HG03039 (cell line): ENCODE measurements around the gene CNST.

Source experiments
- ATAC-seq: cut with Tn5 transposase; IDR thresholded peaks from one replicate; pipeline ENCODE4 v1.9.1; 2021; ENCODE audit warnings: mild to moderate bottlenecking, moderate library complexity; ENCODE audit not compliant: unreplicated experiment

The CNST gene, protein sequence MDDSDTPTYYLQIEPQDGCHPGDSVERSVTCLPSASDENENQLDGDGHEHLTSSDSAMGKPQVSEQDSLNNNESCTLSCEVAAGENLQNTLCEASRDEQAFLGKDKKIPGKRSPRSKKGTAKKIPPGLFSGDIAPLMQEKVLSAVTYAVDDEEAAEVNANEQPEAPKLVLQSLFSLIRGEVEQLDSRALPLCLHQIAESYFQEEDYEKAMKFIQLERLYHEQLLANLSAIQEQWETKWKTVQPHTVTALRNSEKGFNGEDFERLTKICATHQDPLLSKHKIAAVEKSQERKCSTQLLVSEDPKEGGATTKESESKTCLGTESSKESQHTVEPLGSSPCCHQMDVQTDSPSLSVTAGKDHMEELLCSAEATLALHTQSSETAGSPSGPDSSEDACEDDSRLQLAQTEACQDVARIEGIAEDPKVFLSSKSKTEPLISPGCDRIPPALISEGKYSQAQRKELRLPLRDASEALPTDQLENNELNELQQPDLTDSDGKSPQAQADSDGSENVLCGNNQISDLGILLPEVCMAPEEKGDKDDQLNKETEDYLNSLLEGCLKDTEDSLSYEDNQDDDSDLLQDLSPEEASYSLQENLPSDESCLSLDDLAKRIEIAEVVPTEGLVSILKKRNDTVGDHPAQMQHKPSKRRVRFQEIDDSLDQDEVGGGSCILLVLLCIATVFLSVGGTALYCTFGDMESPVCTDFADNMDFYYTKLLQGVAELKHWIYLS

DNA sequence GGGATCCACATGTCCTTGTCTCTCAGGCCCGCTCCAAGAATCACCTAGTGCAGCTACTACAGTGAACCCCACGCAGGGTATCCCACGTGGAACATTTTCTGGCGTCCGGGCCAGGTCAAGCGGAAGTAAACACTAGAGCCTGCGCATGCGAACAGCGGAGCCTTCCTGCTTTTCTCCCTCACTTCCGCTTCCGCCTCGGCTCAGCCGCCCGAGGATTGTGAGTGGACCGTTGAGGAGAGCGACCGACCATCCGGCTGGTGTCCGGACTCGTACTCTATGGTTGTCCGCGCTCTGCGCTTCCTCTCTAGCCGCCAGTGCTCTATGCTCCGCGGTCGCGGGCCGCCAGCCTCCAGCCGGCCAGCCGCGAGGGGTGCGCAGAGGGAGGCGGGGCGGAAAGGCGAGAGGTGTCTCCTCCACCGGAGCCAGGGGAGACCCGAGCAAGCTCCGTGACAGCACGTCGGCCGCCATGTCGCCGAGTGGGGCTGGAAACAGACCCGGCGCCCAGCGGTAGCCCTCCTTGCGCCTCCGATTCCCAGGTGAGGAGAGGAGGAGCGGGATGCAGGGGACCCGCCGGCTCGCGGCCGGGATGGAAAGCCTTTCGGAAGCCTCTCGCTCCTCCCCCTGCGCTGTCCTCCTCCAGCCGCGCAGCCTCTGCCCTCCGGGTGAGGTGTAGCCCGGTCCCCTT lies at the start of gene CNST, which contains the start of gene TFB2M:
Gene CNST, plus strand, starts transcription at position 329 of the 685 bp plus-strand sequence. CDS start 25,107 bp downstream, outside the sequence.
Gene TFB2M, minus strand, starts transcription at position 134 of the 685 bp plus-strand sequence. Its CDS starts 123 bp downstream, at position 11.
- peak; percentile 92 for ATAC-seq

DNA sequence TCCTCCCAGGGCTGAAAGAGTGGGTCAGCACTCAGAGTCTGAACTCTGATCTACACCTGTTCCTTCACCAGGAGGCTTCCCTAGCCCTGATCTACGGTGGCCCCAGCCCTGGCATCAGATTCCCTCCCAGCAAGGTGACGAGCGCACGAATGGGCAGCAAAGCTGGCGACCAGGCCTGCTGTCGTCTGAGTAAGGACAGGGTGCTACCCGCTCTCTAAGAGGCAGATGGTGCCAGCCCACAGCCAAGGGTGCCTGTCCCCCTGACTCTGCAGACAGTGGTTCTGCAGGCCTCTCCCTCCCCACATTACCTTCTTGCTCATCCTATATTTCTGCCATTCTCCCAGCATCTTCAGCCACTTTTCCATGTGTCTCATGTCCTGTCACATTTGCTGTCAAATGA lies 48.9 kb upstream of the CNST start:
- ATAC-seq: no peak

DNA sequence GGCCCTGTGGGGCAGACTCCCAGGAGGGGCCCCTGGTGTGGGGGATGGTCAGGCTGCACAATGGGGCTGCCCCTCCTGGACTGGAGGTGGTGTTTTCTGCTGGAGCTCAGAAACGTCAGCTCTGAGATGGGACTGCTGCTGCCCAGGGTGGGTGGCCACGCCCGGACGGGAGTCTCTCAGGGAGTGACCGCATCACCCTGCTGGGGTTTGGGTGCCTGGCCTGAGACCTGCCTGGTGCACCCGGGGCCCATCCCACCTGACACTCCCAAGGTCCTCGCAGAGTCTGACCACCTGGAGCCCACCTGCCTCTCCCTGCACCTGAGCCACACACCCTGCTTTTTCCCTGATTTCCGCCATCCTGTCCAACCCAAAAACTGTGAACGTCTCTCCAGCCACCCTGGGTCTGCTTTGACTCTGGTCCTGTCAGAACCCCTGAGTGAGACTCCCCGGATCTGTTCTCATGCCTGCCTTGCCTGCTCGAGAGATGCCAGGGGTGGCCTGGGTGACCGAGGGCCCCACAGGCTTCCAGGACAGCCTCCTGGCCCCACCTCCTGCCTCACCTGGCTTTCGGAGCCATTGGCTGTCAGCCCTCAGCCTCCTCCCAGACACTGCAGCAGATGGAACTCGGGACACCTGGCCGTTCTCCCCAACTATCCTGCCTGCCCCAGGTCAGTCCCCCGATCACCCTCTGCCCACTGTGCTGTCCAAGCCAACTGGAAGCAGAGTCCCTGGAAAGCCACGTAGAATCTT lies 47.6 kb upstream of the CNST start:
- no peak for ATAC-seq

DNA sequence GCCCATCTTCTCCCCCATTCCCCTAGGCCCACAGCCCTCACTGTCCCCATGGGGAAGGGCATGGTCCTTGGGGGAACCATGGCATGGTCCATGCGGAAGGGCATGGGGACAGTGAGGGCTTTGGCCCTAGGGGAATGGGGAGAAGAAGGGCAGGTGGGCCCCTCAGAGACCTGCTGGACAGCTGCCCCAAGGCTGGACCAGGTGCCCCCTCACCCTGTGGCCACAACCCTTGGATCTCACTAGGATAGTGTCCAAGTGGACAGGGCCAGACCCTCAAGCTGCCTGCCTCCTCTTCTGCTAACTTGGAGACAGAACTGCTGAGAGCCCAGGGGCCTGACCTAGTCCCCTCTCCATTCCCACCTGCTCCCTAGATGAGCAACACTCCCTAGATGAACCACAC lies 46.7 kb upstream of the CNST start:
- ATAC-seq: no peak

DNA sequence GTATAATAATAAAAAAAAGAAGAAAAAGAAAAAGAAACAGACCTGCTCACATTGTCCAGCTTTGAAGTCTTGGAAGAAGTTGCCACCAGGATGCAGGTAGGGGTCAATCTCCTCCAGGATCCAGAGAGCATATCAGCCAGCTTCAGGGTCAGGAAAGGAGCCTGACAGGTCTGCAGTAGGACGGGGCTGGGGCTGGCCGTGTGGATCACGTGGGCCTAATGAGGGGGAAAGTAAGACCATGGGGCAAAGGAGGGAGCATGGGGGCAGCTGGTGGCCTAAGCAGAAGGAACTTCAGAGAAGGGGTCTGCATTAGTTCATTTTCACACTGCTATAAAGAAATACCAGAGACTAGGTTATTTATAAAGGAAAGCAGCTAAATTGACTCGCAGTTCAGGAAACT lies 39.9 kb upstream of the CNST start:
- ATAC-seq: no peak

DNA sequence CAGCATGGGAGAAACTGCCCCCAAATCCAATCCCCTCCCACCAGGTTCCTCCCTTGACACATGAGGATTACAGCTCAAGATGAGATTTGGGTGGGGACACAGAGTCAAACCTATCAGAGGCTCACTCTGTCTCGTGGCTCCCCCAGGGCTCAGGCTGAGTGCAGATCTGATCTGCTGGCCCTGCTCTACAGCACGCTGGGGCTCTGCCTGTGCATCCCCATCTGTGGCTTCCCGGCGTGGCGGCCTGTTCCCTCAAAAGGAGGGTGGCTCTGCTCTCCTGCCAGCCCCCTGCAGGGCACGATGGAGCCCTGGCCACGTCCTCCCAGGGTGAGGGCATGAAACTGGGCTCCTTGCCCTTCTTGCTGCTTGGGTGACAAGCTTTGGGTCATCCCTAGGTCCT lies 39.3 kb upstream of the CNST start:
- ATAC-seq: no peak

DNA sequence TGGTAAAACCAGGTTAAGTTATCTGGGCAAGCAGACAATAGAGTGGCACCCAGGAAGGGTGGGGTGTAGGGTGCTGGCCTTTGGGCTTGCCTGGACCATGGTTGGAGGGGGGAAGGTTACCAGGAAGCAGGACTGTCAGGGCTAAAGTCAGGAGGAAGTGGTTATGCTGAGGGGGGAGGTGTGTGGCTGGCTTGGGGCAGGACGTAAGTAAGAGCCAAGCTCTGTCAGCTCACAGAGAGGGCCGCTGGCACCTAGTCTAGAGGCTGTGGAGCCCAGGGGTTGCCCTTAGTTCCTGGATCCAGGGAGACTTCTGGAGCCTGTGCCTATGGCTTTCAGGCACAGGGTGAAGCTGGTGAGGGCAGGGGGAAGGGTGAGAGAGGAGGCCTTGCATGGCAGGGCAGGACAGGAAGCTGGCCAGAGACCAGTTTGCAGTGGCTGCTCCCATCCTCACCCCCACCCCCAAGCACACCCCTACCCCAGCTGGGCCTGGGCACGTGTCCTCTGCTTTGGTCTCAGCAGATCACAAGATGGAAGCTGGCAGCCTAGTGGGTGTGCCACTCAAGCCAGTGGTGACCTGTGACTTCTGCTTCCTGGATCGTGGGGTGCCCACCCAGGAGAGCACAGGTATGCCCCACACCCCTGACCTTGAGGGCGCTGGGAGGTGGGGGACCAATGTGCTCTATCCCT lies 38.7 kb upstream of the CNST start:
- no peak for ATAC-seq

DNA sequence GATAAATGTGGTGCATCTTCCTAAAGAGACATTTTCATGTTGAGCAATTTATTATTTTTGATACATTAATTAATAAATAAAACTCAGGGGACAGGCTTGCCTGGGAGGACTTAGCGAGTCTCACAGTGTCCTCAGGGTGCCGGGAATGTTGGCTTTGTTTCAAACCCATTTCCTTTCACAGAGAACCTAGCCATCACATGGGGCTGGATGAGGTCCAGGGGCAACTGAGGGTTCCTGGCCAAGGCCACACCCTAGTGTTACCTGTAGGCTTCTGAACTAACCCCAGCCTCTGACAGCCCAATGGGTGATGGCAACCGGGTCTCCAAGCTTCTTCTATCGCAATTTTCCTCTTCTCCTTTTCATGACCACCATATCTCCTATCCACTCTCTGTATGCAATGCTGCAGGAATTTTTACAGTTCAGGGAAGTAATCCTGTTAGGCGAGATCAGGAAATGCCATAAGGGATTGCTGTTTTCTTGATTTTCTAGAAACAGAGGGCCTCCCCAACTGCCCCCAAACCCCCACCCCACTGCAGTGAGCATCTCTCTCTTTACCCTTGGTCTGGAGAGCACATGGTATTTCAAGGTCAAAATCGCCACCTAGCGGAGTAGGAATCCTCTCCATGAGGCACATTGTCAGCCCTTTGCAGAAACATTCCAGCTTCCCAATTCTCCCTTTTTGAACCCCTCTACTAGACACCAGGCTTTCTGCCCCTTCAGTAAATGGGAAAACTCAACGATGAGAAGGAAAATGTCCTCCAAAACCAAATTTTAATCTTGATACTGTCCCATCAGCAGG lies 37.1 kb upstream of the CNST start:
- no peak for ATAC-seq

DNA sequence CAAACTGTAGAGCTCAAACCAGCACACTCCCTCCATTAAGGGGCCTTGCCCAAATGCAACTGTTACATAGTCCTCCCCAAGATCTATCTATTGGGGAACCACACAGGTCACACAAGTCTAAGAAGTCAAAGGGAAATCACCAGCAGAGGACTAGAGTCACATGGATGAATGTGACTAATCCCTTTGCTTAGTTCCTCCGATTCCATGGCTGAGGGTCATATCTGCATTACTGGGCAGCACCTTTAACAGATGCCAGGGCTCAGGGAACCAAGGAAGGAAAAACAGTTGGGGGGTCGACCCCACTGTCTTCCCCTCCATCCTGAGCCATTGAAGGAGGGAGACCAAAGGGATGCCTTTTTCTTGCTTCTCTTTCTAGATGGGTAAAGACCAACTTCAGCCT lies 35.8 kb upstream of the CNST start:
- no peak for ATAC-seq

DNA sequence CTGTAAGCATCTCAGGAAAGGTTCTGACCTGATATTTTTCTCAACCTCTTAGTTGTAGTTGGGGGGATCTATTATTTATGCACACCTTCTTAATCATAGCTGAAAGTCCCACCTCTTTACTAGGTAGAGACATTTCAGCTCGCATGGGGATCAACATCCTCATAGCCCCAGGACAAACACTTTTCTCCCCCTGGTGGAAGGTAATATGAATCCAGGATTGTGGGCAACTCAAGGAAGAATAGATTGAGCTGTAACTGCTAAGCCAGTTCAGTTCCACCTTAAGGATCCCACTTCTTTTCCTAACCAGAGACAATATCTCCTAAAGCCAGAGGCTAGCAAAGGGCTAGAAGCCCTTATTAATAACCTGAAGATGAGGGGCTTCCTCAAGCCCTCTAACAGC lies 33.7 kb upstream of the CNST start:
- ATAC-seq: no peak

DNA sequence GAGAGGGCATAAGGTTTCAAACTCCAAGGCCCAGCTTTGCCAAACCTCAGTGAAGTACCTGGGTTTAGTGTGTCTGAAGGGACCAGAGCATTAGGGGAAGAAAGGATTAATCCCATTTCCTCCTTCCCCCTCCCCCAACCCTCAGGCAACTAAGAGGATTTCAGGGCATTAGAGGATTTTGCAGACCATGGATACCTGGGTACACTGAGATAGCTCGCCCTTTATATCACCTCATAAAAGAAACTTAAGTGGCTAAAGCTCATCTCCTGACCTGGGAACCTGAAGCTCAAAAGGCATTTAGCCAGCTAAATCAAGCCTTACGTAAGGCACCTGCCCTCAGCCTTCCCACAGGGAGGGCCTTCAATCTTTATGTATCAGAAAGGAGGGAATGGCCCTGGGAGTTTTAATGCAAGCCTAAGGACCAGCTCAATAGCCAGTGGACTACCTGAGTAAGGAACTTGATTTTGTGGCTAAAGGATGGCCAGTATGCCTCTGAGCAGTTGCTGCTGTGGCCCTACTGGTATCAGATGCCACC lies 32.8 kb upstream of the CNST start:
- no peak for ATAC-seq

DNA sequence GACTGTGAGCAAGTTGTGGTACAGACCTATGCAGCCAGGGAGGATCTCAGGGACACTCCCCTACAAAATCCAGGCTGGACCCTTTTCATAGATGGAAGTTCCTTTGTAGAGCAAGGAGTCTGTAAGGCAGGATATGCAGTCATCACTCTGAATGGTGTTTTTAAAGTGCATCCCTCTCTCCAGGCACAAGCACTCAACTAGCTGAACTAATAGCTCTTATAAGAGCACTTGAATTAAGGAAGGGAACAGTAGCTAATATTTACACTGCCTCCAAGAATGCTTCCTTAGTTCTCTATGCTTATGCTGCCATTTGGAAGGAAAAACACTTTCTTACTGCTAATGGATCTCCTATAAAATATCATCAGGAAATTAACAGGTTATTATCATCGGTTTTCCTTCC lies 32.1 kb upstream of the CNST start:
- ATAC-seq: no peak

DNA sequence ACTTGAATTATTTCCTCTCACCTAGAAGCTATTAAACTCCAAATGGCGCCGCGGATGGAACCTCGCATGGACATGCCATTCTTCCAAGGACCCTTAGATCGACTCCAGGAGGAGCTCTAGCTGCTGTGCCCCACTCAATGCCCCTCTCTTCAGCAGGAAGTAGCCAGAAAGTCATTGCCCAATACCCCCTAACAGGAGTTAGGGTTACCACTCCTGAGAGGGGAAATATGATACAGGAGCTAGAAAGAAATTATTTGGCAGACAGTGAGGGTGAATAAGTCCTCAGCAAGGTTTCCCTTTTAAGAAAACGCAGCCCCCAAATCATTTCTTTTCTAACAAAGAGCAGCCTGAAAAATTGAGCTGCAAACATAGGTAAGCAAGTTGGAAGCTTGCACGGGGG lies 28.8 kb upstream of the CNST start:
- no peak for ATAC-seq

DNA sequence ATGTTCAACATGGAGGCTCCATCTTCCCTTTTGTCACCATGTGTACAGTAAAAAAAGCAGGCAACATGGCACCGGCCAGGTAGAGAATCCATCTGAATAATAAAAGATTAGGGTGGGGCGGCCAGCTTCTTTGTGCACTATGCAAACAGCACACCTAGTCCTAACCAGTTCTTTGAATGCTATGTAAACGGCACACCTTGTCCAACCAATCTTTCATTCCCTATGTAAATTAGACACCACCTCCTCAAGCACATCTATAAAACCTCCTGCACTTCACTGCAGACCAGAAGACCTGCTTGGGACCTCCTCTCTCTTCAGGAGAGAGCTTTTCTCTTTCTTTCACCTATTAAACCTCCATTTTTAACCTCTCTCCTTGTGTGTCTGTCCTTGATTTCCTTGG lies 28.4 kb upstream of the CNST start:
- ATAC-seq: no peak

DNA sequence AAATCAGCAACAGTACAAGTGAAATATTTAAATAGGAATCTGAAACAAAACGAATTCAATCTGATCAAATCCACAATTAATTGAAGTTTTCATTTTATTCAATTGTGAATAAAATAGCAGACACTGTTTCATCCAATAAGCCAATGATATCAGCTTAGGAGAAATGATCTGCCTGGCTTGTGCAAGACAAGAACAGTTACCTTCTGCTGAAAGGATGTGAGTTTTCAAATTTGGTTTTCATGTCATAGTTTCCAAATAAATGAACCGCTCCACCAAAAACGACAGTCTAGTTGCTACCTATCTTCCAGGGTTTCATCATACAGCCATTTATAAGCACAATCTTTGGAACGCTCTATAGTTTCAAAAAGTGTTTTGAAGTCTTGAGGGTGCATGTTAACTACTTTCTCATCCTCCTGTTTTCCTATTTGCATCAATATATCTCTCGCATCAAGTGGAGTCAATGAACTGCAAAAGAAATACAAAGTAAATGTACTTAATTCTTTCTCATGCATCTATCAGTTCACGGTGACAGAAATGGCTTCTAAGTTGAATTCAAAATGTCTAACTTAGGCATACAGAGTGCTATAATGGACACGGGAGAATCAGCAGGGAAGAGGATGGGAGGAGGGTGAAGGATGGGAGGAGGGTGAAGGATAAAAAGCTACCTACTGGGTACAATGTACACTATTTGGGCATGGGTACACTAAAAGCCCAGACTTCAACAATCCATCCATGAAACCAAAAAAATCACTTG lies 25.3 kb upstream of the CNST start:
- no peak for ATAC-seq

DNA sequence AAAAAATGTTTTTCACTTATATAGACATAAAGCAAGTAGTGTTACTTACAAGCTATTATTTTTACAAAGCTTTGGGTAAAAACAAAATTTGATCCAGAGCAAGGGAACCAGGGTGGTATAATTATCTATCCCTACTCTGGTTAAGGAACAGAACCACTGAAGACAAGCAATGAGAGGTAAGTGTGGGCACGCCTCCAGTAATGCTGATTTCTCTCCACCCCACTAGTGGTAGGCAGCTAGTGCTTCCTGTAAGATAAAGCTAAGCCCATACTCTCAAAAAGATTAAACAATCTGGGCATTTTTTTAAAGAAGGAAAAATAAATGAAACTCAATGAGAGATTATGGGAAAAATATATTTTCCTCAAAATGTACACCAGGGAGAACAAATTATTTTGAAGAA lies 22.3 kb upstream of the CNST start:
- no peak for ATAC-seq

DNA sequence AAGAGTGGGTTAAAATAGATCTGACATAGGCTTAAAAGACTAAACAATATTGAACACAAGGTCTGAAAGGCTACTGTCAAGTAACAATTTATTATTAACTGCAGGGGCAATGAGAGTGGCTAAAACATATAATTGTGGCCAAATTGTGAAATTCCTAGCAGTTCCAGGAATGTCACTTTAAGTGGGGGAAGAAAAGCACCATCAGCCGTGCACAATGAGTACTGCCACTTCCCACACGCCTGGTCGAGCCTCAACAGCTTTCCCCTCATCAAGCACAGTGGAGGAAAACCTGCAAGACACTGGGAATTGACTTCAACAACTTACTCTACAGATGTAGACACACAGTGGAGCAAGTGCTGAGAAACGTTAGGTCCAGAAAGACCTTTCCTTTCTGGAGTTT lies 16.6 kb upstream of the CNST start:
- ATAC-seq: no peak

DNA sequence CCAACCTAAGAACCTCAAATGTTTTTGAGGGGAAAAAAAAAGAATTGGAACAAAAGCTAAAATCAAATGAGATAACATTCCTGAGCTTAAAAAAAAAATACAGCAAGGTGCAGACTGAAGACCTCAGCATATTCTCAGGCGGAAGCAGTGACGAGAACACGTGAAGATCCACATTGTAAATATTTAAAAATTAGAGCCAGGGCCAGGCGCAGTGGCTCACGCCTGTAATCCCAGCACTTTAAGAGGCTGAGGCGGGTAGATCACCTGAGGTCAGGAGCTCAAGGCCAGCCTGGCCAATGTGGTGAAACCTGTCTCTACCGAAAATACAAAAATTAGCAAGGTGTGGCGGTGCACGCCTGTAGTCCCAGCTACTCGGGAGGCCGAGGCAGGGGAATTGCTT lies 15.9 kb upstream of the CNST start:
- no peak for ATAC-seq

DNA sequence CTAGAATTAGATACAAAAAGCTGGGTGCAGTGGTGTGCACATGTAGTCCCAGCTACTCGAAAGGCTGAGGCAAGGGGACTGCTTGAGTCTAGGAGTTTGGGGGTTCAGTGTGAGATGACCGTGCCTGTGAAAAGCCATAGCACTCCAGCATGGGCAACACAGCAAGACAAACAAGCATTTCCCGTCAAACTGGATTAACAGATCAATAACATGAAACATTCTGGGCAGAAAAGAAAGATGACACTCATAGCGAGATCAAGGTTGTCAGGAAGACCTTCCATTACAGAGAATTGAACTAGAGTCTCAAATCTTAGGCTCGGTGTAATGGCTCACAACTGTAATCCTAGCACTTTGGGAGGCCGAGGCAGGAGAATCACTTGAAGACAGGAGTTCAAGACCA lies 14.1 kb upstream of the CNST start:
- ATAC-seq: no peak
